GM12874 (cell line): ENCODE data around the gene DDX39B.

Experiments
- TF ChIP-seq, protein P1 (sequence below): IDR thresholded peaks from 2 replicates; pipeline ENCODE4 v1.5.1; 2011; ENCODE audit warnings: low read depth, mild to moderate bottlenecking, control low read depth, low read length, moderate library complexity; ENCODE audit not compliant: insufficient read depth

The DDX39B gene

DNA sequence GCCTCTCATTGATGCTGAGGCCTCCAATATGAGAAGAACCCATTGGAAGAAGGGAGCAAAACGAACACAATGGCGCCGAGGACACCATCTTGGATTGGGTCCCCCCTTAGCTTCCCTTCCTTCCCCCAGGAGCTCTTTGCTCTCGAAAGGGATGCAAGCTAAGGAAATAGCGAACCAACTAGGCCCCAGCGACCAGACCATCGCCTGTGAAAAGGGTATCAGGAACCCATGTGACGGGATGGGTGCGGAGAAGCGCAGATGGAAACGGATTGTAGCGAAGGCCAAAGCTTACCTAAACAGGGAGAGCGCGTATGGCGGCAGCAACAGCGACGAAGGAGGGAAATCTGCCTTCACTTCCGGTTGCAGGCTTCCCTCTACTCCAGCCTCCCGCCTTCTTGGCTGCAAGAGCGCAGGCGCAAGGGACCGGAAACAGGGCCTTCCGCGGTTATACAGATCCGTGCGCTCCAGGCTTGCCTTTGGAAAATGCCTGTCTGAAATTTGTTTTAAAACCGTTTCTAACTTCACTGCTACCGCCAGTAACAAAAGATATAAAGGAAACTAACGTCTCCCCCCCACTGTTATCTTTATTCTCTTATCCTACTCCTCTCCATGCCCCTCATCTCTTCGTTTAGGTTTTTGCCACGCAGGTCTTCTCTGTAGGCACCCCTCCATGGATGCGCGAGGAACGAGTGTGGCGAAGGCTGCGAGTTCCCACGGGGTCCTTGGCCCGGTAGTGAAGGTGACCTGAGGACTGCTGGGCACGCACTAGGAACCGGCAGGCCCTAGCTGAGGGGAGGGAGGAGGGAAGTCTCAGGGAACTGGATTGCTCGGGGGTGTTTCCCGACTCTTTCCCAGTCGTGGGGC is at the start of gene DDX39B:
Gene DDX39B, minus strand, starts transcription at position 346 of the 864 bp plus-strand sequence. CDS start 1,471 bp downstream, outside the sequence.
- TF ChIP-seq, protein P1, sequence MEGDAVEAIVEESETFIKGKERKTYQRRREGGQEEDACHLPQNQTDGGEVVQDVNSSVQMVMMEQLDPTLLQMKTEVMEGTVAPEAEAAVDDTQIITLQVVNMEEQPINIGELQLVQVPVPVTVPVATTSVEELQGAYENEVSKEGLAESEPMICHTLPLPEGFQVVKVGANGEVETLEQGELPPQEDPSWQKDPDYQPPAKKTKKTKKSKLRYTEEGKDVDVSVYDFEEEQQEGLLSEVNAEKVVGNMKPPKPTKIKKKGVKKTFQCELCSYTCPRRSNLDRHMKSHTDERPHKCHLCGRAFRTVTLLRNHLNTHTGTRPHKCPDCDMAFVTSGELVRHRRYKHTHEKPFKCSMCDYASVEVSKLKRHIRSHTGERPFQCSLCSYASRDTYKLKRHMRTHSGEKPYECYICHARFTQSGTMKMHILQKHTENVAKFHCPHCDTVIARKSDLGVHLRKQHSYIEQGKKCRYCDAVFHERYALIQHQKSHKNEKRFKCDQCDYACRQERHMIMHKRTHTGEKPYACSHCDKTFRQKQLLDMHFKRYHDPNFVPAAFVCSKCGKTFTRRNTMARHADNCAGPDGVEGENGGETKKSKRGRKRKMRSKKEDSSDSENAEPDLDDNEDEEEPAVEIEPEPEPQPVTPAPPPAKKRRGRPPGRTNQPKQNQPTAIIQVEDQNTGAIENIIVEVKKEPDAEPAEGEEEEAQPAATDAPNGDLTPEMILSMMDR = no peak

DNA sequence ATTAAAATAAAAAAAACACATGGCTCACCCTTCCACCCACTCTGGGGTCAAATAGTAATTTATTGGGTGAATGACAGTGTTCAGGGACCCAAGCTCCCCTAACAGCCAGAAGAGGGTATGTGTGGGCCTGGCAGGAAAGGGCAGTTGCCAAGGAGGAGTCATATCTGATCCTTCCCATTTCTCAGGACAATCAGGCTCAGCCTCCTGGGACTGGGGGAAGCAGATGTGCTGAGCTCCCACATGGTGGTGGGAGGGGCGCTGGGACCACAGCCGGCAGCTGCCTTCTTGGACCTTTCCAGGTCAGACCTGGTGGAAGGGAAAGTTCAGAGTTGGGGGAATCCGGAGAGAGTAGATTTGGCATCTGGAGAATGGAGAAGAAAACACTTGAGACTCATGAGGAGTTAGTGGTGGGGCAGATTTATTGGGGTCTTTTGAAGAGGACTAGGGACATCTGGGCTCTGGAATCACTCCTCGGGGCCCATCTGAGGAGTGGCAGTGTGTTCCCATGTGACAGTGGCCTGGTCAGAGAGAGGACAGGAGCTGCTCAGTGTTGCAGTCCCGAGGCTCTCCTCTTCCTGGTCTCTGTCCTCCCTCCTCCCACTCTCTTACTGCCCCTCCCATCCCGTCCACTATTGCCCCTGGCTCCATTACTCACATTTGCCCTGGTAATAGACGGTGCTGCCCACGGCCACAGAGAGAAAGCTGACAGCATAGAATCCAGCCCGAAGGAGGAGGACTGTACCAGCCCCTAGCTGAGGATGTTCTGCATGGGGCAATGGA is 47.3 kb upstream of the DDX39B start:
- TF ChIP-seq, protein P1 = no peak

DNA sequence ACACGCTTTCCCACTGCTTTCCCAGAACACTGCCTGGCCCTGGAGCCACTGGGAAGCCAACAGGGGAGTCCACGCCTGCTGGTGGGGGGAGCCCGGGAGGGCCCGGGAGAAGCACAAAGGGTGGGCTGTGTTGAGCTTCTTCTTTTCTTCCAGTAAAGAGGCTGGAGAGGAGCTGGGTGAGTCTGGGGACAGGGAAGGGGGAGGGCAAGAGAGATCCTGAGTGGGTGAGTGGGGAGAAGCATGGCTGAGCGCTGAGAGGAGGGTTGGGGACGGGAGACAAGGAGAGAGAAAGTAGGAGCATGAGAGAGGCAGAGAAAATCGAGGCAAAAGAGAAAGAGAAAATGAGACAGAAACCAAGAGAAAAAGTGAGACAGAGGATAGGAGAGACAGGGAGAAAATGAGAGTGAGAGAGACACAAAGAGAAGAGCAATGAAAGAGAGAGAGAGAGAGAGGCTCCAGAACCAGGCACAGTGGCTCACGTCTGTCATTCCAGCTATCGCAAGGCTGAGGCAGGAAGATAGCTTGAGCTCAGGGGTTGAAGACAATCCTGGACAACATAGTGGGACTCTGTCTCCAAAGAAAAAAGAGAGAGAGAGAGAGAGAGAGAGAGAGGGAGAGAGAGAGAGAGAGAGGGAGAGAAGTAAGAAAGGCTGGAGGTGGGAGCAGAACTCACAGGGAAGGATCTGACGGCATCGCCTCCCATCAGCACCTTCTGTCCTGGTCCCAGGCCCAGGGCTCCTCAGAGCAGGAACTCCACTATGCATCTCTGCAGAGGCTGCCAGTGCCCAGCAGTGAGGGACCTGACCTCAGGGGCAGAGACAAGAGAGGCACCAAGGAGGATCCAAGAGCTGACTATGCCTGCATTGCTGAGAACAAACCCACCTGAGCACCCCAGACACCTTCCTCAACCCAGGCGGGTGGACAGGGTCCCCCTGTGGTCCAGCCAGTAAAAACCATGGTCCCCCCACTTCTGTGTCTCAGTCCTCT is 46.3 kb upstream of the DDX39B start:
- TF ChIP-seq, protein P1 = no peak

DNA sequence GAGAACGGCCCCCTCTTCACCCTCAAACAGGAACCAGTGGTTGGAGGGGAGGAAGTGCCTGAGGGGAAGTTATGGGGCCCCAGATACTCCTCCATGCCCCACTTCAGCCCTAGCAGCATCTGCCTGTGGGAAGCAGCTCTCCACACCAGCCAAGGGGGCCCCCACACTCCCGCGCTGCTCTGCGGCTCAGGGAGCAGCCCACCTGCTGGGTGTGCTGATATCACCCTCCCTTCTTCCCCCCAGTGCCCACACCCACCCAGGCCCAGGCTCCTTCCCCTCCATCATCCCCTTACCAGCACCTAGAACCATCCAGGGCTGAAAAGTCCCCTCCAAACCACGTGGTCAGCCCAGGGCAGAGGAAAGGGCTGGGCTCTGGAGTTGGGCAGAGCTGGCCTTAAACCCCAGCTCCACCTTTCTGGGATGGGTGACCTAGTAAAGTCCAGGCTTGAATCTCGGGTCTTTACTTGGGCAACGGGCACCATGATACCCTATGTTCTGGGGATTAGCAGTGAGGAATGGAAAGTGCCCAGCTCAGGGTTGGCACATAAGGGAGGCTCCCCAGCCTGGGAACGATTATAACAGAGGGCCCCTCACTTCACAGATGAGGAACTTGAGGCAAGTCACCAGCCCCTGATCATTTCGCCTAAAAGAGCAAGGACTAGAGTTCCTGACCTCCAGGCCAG is 44.9 kb upstream of the DDX39B start:
- TF ChIP-seq, protein P1 = no peak

DNA sequence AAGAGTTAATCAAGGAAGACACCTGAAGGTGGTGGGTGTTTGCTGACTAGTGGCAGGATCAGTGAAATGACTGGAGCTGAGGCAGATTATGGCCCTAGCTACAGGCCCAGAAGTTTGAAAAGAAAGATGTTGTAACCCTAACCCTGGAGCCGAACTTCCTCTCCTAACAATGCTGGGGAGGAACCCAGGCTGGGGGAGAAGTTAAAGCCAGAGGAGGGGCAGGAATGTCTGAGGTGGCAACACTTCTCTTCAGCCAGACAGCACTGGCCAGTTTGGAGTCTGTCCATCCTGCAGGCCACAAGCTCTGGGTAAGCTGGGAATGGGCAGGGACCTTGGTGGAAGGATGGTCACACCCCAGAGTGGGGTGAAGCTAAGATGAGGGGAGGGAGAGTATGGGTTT is 44.2 kb upstream of the DDX39B start, which contains the start of gene LST1:
Gene LST1, plus strand, starts transcription at position 270 of the 400 bp plus-strand sequence. CDS start 1,023 bp downstream, outside the sequence.
- TF ChIP-seq, protein P1 = no peak

DNA sequence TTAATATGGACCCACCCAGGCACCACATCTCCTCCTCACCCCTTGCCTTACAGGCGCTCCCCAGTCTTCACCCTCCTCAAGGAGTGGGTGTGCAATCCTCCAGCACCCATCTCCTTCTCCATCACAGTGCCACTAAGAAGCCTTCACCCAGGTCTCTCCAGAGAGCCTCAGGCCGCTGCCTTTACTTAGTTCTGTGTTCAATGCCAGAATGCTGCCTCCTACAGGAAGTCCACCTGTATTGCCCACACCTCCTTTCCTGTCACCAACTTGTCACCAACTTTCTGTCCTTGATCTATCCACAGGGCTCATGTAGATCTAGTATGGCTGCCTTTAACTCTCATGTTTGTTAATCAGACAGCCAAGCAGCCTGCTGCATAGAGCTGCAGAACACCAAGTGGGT is 43.7 kb upstream of the DDX39B start:
- TF ChIP-seq, protein P1 = peak; percentile 74
